Measurements from ENCODE around the gene PNPLA6. TPM values are rescaled to one million over a fixed set of nuclear protein-coding genes. Genes with fewer than 3 reads are reported as not detected.
A peak's percentile ranks its signal among the peaks of the same experiment; 100 is the strongest.

The PNPLA6 gene
- total and polyA plus RNA-seq, 2 of the 13 experiments (the other 11 are each of a cell fraction or from before 2014, with no cell fraction given), result 24.9 to 28.2 TPM

DNA sequence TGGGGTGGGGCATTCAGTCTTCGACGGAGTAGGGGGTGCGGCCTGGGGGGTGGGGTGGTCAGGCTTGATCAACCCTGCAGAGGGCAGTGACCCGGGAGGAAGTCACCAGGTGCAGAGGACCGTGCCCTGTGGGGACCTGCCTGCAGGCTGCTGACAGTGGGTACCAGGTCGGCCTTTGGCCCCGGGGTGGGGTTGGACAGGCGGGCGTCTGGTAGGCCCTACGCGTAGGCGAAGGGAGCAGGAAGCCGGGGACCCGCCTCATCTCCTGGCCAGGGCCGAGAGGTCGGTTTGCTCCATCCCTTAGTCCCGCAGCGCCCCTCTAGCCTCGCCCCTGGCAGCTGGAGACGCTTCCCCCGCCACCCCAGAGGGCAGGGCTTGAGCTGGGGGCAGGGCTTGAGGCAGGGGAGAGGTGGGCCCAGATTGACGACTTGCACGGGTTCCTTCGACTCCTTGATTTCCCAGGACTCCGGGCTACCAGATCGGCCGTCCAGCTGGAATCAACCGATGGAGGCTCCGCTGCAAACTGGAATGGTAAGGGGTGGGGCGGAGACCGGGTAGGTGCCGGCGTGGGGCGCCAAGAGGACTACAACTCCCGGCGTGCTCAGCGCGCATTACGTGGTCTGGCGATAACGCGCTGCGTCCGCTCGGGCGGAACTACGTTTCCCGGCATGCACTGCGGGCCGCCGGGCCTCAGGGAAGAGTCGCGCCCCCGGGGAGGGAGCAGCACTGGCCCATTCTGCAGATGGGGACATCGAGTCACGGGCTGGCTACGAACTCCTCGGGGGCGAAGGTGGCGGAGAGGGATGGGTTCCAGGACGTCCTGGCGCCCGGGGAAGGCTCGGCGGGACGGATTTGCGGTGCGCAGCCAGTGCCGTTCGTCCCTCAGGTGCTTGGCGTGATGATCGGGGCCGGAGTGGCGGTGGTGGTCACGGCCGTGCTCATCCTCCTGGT lies at the start of gene PNPLA6 (continued):
- peak; percentile 97 for TF ChIP-seq GABPB1 (CRISPR knock-in tag; IDR thresholded peaks at IDR 0.05)
- TF ChIP-seq, protein P1, sequence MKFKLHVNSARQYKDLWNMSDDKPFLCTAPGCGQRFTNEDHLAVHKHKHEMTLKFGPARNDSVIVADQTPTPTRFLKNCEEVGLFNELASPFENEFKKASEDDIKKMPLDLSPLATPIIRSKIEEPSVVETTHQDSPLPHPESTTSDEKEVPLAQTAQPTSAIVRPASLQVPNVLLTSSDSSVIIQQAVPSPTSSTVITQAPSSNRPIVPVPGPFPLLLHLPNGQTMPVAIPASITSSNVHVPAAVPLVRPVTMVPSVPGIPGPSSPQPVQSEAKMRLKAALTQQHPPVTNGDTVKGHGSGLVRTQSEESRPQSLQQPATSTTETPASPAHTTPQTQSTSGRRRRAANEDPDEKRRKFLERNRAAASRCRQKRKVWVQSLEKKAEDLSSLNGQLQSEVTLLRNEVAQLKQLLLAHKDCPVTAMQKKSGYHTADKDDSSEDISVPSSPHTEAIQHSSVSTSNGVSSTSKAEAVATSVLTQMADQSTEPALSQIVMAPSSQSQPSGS (CRISPR knock-in tag; IDR thresholded peaks at IDR 0.05), result peak; percentile 87
- TF ChIP-seq SATB2 (CRISPR knock-in tag; IDR thresholded peaks at IDR 0.05), result no peak
- TF ChIP-seq ZFP62 (CRISPR knock-in tag; IDR thresholded peaks at IDR 0.05), result no peak
- TF ChIP-seq PTBP1 (IDR thresholded peaks at IDR 0.05; ENCODE audit: low read depth, low read length, poor library complexity, severe bottlenecking), result no peak
- no peak for TF ChIP-seq ZNF101 (CRISPR knock-in tag; IDR thresholded peaks at IDR 0.05; ENCODE audit: borderline replicate concordance, low read depth)
- TF ChIP-seq ZNF224 (CRISPR knock-in tag; IDR thresholded peaks at IDR 0.05), result no peak
- TF ChIP-seq ZSCAN31 (CRISPR knock-in tag; IDR thresholded peaks at IDR 0.05; ENCODE audit: low read depth), result peak; percentile 49
- peak; percentile 59 for TF ChIP-seq ZNF333 (CRISPR knock-in tag; IDR thresholded peaks at IDR 0.05; ENCODE audit: borderline replicate concordance)
- TF ChIP-seq SOX5 (CRISPR knock-in tag; IDR thresholded peaks at IDR 0.05; ENCODE audit: borderline replicate concordance), result peak; percentile 12; the same call in 1 of the 2 replicates
- peak; percentile 98 for TF ChIP-seq HCFC1 (IDR thresholded peaks at IDR 0.05; ENCODE audit: low read depth, low read length)
- no peak for TF ChIP-seq ZNF550 (CRISPR knock-in tag; IDR thresholded peaks at IDR 0.05; ENCODE audit: borderline replicate concordance)
- TF ChIP-seq, protein P2, sequence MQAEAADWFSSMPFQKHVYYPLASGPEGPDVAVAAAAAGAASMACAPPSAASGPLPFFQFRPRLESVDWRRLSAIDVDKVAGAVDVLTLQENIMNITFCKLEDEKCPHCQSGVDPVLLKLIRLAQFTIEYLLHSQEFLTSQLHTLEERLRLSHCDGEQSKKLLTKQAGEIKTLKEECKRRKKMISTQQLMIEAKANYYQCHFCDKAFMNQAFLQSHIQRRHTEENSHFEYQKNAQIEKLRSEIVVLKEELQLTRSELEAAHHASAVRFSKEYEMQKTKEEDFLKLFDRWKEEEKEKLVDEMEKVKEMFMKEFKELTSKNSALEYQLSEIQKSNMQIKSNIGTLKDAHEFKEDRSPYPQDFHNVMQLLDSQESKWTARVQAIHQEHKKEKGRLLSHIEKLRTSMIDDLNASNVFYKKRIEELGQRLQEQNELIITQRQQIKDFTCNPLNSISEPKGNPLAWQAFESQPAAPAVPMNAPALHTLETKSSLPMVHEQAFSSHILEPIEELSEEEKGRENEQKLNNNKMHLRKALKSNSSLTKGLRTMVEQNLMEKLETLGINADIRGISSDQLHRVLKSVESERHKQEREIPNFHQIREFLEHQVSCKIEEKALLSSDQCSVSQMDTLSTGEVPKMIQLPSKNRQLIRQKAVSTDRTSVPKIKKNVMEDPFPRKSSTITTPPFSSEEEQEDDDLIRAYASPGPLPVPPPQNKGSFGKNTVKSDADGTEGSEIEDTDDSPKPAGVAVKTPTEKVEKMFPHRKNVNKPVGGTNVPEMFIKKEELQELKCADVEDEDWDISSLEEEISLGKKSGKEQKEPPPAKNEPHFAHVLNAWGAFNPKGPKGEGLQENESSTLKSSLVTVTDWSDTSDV (CRISPR knock-in tag; IDR thresholded peaks at IDR 0.05), result no peak
- TF ChIP-seq, protein P3, sequence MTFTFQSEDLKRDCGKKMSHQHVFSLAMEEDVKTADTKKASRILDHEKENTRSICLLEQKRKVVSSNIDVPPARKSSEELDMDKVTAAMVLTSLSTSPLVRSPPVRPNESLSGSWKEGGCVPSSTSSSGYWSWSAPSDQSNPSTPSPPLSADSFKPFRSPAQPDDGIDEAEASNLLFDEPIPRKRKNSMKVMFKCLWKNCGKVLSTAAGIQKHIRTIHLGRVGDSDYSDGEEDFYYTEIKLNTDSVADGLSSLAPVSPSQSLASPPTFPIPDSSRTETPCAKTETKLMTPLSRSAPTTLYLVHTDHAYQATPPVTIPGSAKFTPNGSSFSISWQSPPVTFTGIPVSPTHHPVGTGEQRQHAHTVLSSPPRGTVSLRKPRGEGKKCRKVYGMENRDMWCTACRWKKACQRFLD (CRISPR knock-in tag; IDR thresholded peaks at IDR 0.05; ENCODE audit: borderline replicate concordance), result peak; percentile 60; the same call in 1 of the 2 replicates
- no peak; the same call in 1 of the 2 replicates for TF ChIP-seq POLR2AphosphoS5 (IDR thresholded peaks at IDR 0.05; ENCODE audit: low read depth, low read length)
- peak; percentile 48; the same call in 1 of the 2 replicates for TF ChIP-seq ARNT2 (CRISPR knock-in tag; IDR thresholded peaks at IDR 0.05; ENCODE audit: low read depth)
- peak; percentile 90 for TF ChIP-seq YEATS2 (CRISPR knock-in tag; IDR thresholded peaks at IDR 0.05; ENCODE audit: borderline replicate concordance)
- TF ChIP-seq ZNF326 (CRISPR knock-in tag; IDR thresholded peaks at IDR 0.05; ENCODE audit: borderline replicate concordance), result no peak
- no peak for TF ChIP-seq TRIM24 (CRISPR knock-in tag; IDR thresholded peaks at IDR 0.05)

All from HepG2 (cell line).